Measurements from ENCODE around the gene TTC28.

- TF ChIP-seq YY1 (IDR thresholded peaks at IDR 0.05; ENCODE audit: insufficient read depth, insufficient read length) (no peak), ZNF274 (IDR thresholded peaks at IDR 0.05; ENCODE audit: low read depth, low read length) (no peak), SUZ12 (IDR thresholded peaks at IDR 0.05; ENCODE audit: extremely low read depth, insufficient read depth, insufficient read length) (no peak)
Observed at GRCh38 chr22:28243539-28243938, 436.1 kb downstream of the TTC28 start.
